Astrocyte of the cerebellum (primary cell): Measurements from ENCODE around the gene NSG2.

Experiments
- DNase-seq: peaks from one replicate; pipeline ENCODE4 v3.0.0-alpha.2; 2011; ENCODE audit warnings: low read depth
- H3K4me3 ChIP-seq: 2 replicates; pipeline ENCODE4 v1.5.1; 2011; ENCODE audit warnings: mild to moderate bottlenecking, low read depth, low read length, moderate library complexity
- in situ Hi-C: cut with HindIII; loops from 2 replicates; pipeline ENCODE4 v1.10.0; 2017; ENCODE audit warnings: low sequenced_read_pairs
- TF ChIP-seq, protein P1 (sequence below): IDR thresholded peaks from 2 replicates; pipeline ENCODE4 v1.5.1; 2012; ENCODE audit warnings: low read length, low read depth, moderate library complexity, mild to moderate bottlenecking; ENCODE audit errors: missing control alignments

Gene NSG2

DNA sequence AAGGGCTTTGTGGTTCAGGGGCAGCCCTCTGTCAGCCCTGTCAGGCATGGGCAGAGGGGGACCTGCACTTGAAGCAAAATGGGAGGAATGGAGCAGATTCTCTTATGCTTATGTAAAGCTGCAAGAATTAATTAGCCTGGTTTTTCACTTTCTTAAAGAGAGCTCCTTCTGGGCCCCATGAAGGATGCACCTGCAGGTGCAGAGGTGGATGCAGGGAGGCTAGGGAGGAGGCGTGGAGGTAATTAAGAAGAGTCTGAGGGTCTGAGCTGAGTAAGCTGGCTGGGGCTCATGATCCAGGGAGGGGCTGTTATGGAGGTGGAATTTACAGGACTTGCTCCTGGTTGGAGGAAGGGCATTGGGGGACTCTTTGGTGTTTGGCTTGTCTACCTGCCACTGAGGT is 22.0 kb downstream of the NSG2 start:
- TF ChIP-seq, protein P1, sequence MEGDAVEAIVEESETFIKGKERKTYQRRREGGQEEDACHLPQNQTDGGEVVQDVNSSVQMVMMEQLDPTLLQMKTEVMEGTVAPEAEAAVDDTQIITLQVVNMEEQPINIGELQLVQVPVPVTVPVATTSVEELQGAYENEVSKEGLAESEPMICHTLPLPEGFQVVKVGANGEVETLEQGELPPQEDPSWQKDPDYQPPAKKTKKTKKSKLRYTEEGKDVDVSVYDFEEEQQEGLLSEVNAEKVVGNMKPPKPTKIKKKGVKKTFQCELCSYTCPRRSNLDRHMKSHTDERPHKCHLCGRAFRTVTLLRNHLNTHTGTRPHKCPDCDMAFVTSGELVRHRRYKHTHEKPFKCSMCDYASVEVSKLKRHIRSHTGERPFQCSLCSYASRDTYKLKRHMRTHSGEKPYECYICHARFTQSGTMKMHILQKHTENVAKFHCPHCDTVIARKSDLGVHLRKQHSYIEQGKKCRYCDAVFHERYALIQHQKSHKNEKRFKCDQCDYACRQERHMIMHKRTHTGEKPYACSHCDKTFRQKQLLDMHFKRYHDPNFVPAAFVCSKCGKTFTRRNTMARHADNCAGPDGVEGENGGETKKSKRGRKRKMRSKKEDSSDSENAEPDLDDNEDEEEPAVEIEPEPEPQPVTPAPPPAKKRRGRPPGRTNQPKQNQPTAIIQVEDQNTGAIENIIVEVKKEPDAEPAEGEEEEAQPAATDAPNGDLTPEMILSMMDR: no peak
- in situ Hi-C loops: no loop called here
- H3K4me3 ChIP-seq: no peak overlapping the region
- DNase-seq: no peak

DNA sequence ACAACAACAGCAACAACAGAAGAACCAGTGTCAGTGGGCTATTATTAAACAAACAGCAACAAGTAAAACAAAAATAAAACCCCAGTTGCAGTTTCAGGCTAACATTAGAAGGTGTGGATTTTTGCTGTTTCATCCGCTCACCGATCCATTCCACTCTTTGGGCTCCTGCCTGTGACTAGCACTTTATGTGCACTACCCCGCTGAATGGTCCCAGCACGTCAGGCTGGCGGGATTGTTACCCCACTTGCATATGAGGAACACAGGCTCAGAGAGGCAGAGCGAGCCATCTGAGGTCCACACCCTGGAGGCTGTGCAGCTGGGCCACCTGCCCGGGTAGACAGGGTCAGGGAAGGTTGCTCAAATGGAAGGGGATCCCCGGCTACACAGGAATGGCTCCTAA is 26.0 kb downstream of the NSG2 start:
- DNase-seq: no peak
- TF ChIP-seq, protein P1: no peak
- in situ Hi-C loops: no loop called here
- no peak overlapping the region for H3K4me3 ChIP-seq

DNA sequence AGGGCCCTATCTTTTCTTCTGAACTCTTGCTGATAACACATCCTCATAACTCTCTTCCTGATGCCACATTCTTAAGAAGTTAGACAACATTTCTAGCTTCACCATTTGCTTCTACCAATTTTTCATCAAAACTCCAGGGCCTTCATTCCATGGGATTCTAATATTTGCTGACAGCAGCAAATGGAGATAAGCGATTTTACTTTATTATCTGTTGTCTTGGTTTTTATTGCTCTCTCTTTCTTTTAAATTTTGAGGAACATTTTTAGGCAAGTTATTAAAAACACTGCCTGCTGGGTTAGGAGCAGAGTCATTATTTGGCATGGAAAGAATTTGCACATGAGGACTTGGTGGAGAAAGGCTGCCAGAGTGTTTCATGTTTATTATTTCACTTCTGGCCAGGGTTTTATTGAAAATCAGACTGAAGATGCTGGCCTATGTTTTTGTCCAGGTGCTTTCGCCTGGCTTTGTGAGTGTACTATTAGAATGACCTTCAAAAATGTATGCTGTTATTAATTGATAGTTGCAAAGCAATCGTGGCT is 27.7 kb downstream of the NSG2 start:
- in situ Hi-C loops: no loop called here
- TF ChIP-seq, protein P1: no peak
- no peak for DNase-seq
- H3K4me3 ChIP-seq: no peak overlapping the region

DNA sequence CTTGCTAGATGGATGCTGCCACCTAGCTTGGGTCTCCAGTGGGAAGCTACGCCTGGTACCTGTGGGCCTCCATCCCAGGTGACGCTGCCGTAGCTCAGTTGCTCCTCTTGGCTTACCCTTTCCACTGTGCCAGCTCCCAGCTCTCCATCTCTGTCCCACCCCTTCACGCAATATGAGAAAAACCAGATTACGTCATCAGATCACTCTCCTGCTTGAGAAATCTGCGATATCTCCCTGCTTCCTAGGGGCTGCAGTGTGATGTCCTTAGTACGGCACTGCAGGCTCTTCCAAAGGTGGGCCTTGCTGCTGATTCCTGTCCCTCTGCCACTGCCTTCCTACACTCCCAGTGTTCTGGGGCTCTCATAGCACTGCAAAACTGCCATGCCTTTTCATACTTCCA is 28.9 kb downstream of the NSG2 start:
- DNase-seq: no peak
- H3K4me3 ChIP-seq: no peak overlapping the region
- TF ChIP-seq, protein P1: no peak
- in situ Hi-C loops: no loop called here

DNA sequence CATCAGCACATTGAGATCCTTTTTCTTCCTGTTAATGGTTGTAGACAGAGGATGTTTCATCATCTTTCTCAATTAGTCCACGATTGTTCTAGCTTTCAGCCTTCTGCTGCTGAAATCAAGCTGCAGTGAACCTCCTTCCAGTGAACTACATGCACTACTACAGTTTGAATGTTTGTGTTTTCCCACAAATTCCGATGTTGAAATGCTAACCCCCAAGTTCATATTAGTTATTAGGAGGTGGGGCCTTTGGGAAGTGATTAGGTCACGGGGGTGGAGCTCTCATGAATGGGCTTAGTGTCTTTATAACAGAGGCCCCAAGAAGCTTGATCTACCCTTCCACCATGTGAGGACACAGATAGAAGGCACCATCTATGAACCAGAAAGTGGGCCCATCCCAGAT is 32.9 kb downstream of the NSG2 start:
- in situ Hi-C loops: no loop called here
- TF ChIP-seq, protein P1: no peak
- H3K4me3 ChIP-seq: no peak overlapping the region
- no peak for DNase-seq

DNA sequence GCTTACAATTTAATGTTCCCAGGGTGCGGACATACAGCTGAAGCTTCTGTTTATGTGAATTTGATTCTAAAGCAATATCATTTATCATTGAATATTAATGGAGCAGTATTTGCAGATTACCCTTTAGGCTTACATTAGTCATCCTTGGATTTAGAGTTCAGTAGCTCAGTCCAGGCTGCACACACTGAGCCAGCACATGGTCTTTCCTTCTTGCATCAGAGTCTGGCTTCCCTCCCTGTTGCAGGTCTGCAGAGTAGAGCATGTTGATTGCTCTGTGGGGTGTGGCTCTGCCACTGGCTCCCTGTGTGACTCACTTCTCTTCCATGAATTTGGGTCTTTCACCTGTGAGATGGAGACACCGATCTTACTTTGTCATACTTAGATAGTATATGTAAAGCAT is 36.8 kb downstream of the NSG2 start:
- in situ Hi-C loops: no loop called here
- no peak for DNase-seq
- TF ChIP-seq, protein P1: no peak
- no peak overlapping the region for H3K4me3 ChIP-seq
